ENCODE data around the gene PLEKHA3. TPM values are rescaled to one million over a fixed set of nuclear protein-coding genes. Genes with fewer than 3 reads are reported as not detected.

Gene PLEKHA3
- total and polyA plus RNA-seq, 8 donors = 1.7 to 36.2 (median 4.8) TPM

GRCh38 chr2:178502751-178503150 is 22.5 kb downstream of the PLEKHA3 start:
- no peak overlapping the region for H3K27ac ChIP-seq
- H3K9me3 ChIP-seq = no peaks in the 10 kb centered on the region
- no peak overlapping the region for H3K4me3 ChIP-seq
- no peaks in the 10 kb centered on the region for H3K27me3 ChIP-seq
- H3K36me3 ChIP-seq = peaks cover 31 to 88% (median 86%) of the 10 kb centered on the region in 4 donors
- no peak for DNase-seq
- TF ChIP-seq EP300 (IDR thresholded peaks at IDR 0.05) (no peak), POLR2AphosphoS5 (IDR thresholded peaks at IDR 0.05) (no peak), POLR2A (IDR thresholded peaks at IDR 0.05) (no peak), CTCF (IDR thresholded peaks at IDR 0.05) (no peak)
- peaks cover 0 to 15% (median 4%) of the 10 kb centered on the region in 4 donors for H3K4me1 ChIP-seq
- intact Hi-C loops (cut with DNase I; ENCODE audit: low total_unique reads) = no loop called here
- whole genome bisulfite sequencing, 5 donors = 95 to 99% (median 96%) methylated on average over 4 of the region's 4 CpGs

- TF ChIP-seq CTCF (IDR thresholded peaks at IDR 0.05) (no peak), POLR2AphosphoS5 (IDR thresholded peaks at IDR 0.05) (no peak), EP300 (IDR thresholded peaks at IDR 0.05) (no peak), POLR2A (IDR thresholded peaks at IDR 0.05) (no peak)
- peaks cover 0 to 15% (median 4%) of the 10 kb centered on the region in 4 donors for H3K4me1 ChIP-seq
- intact Hi-C loops (cut with DNase I; ENCODE audit: low total_unique reads) = no loop called here
- H3K9me3 ChIP-seq = no peaks in the 10 kb centered on the region
- peak overlapping the region in 1 of 5 donors; percentile 28 for H3K27ac ChIP-seq
- H3K36me3 ChIP-seq = peaks cover 16 to 74% (median 66%) of the 10 kb centered on the region in 4 donors
- H3K4me3 ChIP-seq = no peak overlapping the region
- 92 to 100% (median 94%) methylated on average over 1 of the region's 1 CpG for WGBS, 5 donors
- no peak for DNase-seq
- H3K27me3 ChIP-seq = no peaks in the 10 kb centered on the region
Measured at GRCh38 chr2:178506101-178506500, 25.8 kb downstream of the PLEKHA3 start.

GRCh38 chr2:178506524-178506923 is 26.3 kb downstream of the PLEKHA3 start:
- Histone ChIP-seq H3K27me3 (no peaks in the 10 kb centered on the region), H3K36me3 (peaks cover 12 to 74% (median 66%) of the 10 kb centered on the region in 4 donors), H3K4me3 (no peak overlapping the region), H3K27ac (peak overlapping the region in 1 of 5 donors; percentile 28), H3K4me1 (peaks cover 0 to 15% (median 4%) of the 10 kb centered on the region in 4 donors), H3K9me3 (no peaks in the 10 kb centered on the region)
- intact Hi-C loops (cut with DNase I; ENCODE audit: low total_unique reads) = no loop called here
- DNase-seq = no peak
- TF ChIP-seq POLR2A (IDR thresholded peaks at IDR 0.05) = no peak
- TF ChIP-seq POLR2AphosphoS5 (IDR thresholded peaks at IDR 0.05) = no peak
- TF ChIP-seq CTCF (IDR thresholded peaks at IDR 0.05) = no peak
- no peak for TF ChIP-seq EP300 (IDR thresholded peaks at IDR 0.05)
- 36 to 66% (median 52%) methylated on average over 2 of the region's 2 CpGs for WGBS, 5 donors

- TF ChIP-seq CTCF (IDR thresholded peaks at IDR 0.05) (no peak), POLR2AphosphoS5 (IDR thresholded peaks at IDR 0.05) (no peak), POLR2A (IDR thresholded peaks at IDR 0.05) (no peak), EP300 (IDR thresholded peaks at IDR 0.05) (no peak)
- H3K27ac ChIP-seq = no peak overlapping the region
- H3K36me3 ChIP-seq = peaks cover 9 to 74% (median 66%) of the 10 kb centered on the region in 4 donors
- peaks cover 0 to 15% (median 4%) of the 10 kb centered on the region in 4 donors for H3K4me1 ChIP-seq
- DNase-seq = no peak
- H3K4me3 ChIP-seq = no peak overlapping the region
- no peaks in the 10 kb centered on the region for H3K9me3 ChIP-seq
- intact Hi-C loops (cut with DNase I; ENCODE audit: low total_unique reads) = no loop called here
- H3K27me3 ChIP-seq = no peaks in the 10 kb centered on the region
- WGBS, 5 donors = 38 to 77% (median 55%) methylated on average over 1 of the region's 1 CpG
Measured at GRCh38 chr2:178506949-178507348, 26.7 kb downstream of the PLEKHA3 start.

All from stomach (tissue), 9 donors.